Measurements from ENCODE around the gene WNT7A. TPM values are rescaled to one million over a fixed set of nuclear protein-coding genes. Genes with fewer than 3 reads are reported as not detected.
A peak's percentile ranks its signal among the peaks of the same experiment; 100 is the strongest.

Gene WNT7A
- total RNA-seq, 2 donors from 2014 or later, result under 0.01 TPM

- H3K27ac ChIP-seq, result no peak overlapping the region
- no peaks in the 10 kb centered on the region for H3K4me1 ChIP-seq
- DNase-seq (peak in 2 of 4 donors; percentile 6 to 29), ATAC-seq (peak; percentile 49)
- no peaks in the 10 kb centered on the region for H3K27me3 ChIP-seq
- TF ChIP-seq CTCF (IDR thresholded peaks at IDR 0.05) (no peak), POLR2A (IDR thresholded peaks at IDR 0.05) (no peak)
- no peak overlapping the region for H3K4me3 ChIP-seq
- intact Hi-C loops (cut with DNase I), result no loop called here
- H3K36me3 ChIP-seq (replicated peaks in 1 of 2; ENCODE audit: insufficient read depth in 1 of 2, low read depth in 2 of 2), result no peaks in the 10 kb centered on the region
- H3K9me3 ChIP-seq, result no peaks in the 10 kb centered on the region
- WGBS, 2 donors, result 53 to 62% methylated on average over 8 to 20 of the region's 21 CpGs
Observed at GRCh38 chr3:13850161-13850945, 29.5 kb downstream of the WNT7A start.

- no peaks in the 10 kb centered on the region for H3K36me3 ChIP-seq (replicated peaks in 1 of 2; ENCODE audit: insufficient read depth in 1 of 2, low read depth in 2 of 2)
- no peaks in the 10 kb centered on the region for H3K27me3 ChIP-seq
- H3K4me3 ChIP-seq, result no peak overlapping the region
- TF ChIP-seq CTCF (IDR thresholded peaks at IDR 0.05), result no peak
- no peak for TF ChIP-seq POLR2A (IDR thresholded peaks at IDR 0.05)
- DNase-seq (no peak), ATAC-seq (no peak)
- H3K9me3 ChIP-seq, result no peaks in the 10 kb centered on the region
- no peaks in the 10 kb centered on the region for H3K4me1 ChIP-seq
- WGBS, 2 donors, result 64 to 71% methylated on average over 5 of the region's 5 CpGs
- no peak overlapping the region for H3K27ac ChIP-seq
- intact Hi-C loops (cut with DNase I), result no loop called here
Observed at GRCh38 chr3:13849018-13849417, 30.9 kb downstream of the WNT7A start.

- WGBS, 2 donors, result 73 to 77% methylated on average over 7 to 16 of the region's 16 CpGs
- Histone ChIP-seq H3K27ac (no peak overlapping the region), H3K27me3 (no peaks in the 10 kb centered on the region), H3K4me1 (no peaks in the 10 kb centered on the region), H3K9me3 (no peaks in the 10 kb centered on the region), H3K4me3 (no peak overlapping the region), H3K36me3 (replicated peaks in 1 of 2; ENCODE audit: insufficient read depth in 1 of 2, low read depth in 2 of 2) (no peaks in the 10 kb centered on the region)
- intact Hi-C loops (cut with DNase I), result no loop called here
- ATAC-seq (no peak), DNase-seq (no peak)
- TF ChIP-seq POLR2A (IDR thresholded peaks at IDR 0.05) (no peak), CTCF (IDR thresholded peaks at IDR 0.05) (no peak)
Observed at GRCh38 chr3:13846716-13847570, 32.9 kb downstream of the WNT7A start.

GRCh38 chr3:13846238-13846637 is 33.6 kb downstream of the WNT7A start:
- DNase-seq (no peak), ATAC-seq (no peak)
- Histone ChIP-seq H3K36me3 (replicated peaks in 1 of 2; ENCODE audit: insufficient read depth in 1 of 2, low read depth in 2 of 2) (no peaks in the 10 kb centered on the region), H3K4me3 (no peak overlapping the region), H3K27me3 (no peaks in the 10 kb centered on the region), H3K4me1 (no peaks in the 10 kb centered on the region), H3K9me3 (no peaks in the 10 kb centered on the region), H3K27ac (no peak overlapping the region)
- intact Hi-C loops (cut with DNase I), result no loop called here
- no peak for TF ChIP-seq CTCF (IDR thresholded peaks at IDR 0.05)
- TF ChIP-seq POLR2A (IDR thresholded peaks at IDR 0.05), result no peak
- WGBS, 2 donors, result 62 to 74% methylated on average over 2 of the region's 2 CpGs
